ENCODE results near the gene ACER3. TPM values are rescaled to one million over a fixed set of nuclear protein-coding genes. Genes with fewer than 3 reads are reported as not detected.

ACER3 gene
- polyA plus RNA-seq, 1 donor from 2014 or later: 14.9 TPM

DNA sequence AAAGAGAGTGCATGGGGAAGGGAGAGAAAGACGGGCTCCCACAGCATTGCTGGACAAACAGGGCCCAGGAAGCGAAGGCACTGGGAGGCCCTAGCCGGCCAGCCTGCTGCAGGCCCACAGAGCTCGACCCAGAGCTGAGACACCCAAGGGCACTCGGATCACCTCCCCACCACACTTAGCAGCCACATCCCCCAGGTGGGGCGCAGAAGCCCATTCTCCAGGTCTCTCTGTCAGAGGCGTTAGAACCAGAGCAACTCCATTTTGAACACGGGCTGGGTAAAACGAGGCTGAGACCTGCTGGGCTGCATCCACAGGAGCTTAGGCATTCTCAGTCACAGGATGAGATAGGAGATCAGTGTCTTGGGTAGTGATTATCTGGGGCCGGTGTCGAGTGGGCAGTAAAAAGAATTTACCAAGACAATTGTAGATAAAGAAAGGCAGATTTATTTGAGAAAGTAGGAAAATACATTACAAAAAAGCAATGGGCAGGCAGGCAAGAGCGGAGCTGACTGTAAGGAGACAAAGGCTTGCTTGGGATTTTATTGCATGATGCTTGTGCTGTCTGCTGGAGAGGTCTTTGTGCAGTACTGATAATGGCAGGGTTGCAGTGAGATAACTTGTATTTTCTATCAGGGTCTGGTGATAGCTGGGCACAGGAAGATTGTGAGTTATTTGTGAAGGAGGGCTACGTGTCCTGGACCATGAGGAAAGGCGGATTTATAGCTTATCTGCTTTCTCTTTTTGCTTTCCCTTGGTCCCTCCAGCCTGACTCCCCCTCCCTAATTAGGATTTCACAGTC, 192.7 kb downstream of the ACER3 start:
- Histone ChIP-seq H3F3A (ENCODE audit: insufficient read depth, low read length, poor library complexity, severe bottlenecking) (no peaks in the 10 kb centered on the region), H3K27me3 (ENCODE audit: insufficient read depth, low read depth, low read length) (no peaks in the 10 kb centered on the region), H3K4me2 (ENCODE audit: low read length) (no peak overlapping the region), H3K27ac (ENCODE audit: low read length) (no peak overlapping the region), H3K9ac (ENCODE audit: low read length) (no peak overlapping the region), H3K4me3 (ENCODE audit: low read length) (no peak overlapping the region), H3K9me2 (ENCODE audit: insufficient read depth, low read length) (no peaks in the 10 kb centered on the region), H4K20me1 (ENCODE audit: insufficient read depth) (no peaks in the 10 kb centered on the region), H3K36me3 (ENCODE audit: insufficient read depth, low read length) (no peaks in the 10 kb centered on the region), H2AFZ (ENCODE audit: low read depth, low read length) (no peak overlapping the region), H3K9me3 (ENCODE audit: low read length) (no peaks in the 10 kb centered on the region), H3K79me2 (replicated peaks; ENCODE audit: insufficient read depth, low read length) (no peaks in the 10 kb centered on the region)
- no peak for TF ChIP-seq EP300 (conservative IDR thresholded peaks at IDR 0.05; ENCODE audit: poor library complexity, severe bottlenecking)
- TF ChIP-seq MXI1 (conservative IDR thresholded peaks at IDR 0.05; ENCODE audit: poor library complexity, severe bottlenecking): no peak
- TF ChIP-seq, protein P1, sequence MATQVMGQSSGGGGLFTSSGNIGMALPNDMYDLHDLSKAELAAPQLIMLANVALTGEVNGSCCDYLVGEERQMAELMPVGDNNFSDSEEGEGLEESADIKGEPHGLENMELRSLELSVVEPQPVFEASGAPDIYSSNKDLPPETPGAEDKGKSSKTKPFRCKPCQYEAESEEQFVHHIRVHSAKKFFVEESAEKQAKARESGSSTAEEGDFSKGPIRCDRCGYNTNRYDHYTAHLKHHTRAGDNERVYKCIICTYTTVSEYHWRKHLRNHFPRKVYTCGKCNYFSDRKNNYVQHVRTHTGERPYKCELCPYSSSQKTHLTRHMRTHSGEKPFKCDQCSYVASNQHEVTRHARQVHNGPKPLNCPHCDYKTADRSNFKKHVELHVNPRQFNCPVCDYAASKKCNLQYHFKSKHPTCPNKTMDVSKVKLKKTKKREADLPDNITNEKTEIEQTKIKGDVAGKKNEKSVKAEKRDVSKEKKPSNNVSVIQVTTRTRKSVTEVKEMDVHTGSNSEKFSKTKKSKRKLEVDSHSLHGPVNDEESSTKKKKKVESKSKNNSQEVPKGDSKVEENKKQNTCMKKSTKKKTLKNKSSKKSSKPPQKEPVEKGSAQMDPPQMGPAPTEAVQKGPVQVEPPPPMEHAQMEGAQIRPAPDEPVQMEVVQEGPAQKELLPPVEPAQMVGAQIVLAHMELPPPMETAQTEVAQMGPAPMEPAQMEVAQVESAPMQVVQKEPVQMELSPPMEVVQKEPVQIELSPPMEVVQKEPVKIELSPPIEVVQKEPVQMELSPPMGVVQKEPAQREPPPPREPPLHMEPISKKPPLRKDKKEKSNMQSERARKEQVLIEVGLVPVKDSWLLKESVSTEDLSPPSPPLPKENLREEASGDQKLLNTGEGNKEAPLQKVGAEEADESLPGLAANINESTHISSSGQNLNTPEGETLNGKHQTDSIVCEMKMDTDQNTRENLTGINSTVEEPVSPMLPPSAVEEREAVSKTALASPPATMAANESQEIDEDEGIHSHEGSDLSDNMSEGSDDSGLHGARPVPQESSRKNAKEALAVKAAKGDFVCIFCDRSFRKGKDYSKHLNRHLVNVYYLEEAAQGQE (IDR thresholded peaks at IDR 0.05; ENCODE audit: borderline replicate concordance): no peak
- no peak for TF ChIP-seq SMC3 (conservative IDR thresholded peaks at IDR 0.05; ENCODE audit: poor library complexity)
- TF ChIP-seq, protein P2, sequence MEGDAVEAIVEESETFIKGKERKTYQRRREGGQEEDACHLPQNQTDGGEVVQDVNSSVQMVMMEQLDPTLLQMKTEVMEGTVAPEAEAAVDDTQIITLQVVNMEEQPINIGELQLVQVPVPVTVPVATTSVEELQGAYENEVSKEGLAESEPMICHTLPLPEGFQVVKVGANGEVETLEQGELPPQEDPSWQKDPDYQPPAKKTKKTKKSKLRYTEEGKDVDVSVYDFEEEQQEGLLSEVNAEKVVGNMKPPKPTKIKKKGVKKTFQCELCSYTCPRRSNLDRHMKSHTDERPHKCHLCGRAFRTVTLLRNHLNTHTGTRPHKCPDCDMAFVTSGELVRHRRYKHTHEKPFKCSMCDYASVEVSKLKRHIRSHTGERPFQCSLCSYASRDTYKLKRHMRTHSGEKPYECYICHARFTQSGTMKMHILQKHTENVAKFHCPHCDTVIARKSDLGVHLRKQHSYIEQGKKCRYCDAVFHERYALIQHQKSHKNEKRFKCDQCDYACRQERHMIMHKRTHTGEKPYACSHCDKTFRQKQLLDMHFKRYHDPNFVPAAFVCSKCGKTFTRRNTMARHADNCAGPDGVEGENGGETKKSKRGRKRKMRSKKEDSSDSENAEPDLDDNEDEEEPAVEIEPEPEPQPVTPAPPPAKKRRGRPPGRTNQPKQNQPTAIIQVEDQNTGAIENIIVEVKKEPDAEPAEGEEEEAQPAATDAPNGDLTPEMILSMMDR (IDR thresholded peaks at IDR 0.05; ENCODE audit: poor library complexity, severe bottlenecking): no peak
- TF ChIP-seq EZH2 (IDR thresholded peaks at IDR 0.05; ENCODE audit: borderline replicate concordance, insufficient read depth, low read length, poor library complexity, severe bottlenecking): no peak
- no peak for TF ChIP-seq RAD21 (conservative IDR thresholded peaks at IDR 0.05)
- TF ChIP-seq TAF1 (IDR thresholded peaks at IDR 0.05; ENCODE audit: low read depth): no peak
- TF ChIP-seq POLR2AphosphoS5 (IDR thresholded peaks at IDR 0.05): no peak

DNA sequence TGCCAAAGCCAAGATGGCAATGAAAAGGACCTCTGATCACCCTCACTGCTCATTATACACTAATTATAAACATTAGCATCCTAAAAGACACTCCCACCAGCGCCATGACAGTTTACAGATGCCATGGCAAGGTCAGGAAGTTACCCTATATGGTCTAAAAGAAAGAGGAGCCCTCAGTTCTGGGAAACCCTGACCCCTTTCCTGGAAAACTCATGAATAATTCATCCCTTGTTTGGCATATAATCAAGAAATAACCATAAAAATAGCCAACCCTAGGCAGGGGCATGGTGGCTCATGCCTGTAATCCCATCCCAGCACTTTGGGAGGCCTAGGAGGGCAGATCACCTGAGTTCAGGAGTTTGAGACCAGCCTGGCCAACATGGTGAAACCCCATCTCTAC, 193.4 kb downstream of the ACER3 start:
- Histone ChIP-seq H3K36me3 (ENCODE audit: insufficient read depth, low read length) (no peaks in the 10 kb centered on the region), H3K4me2 (ENCODE audit: low read length) (no peak overlapping the region), H3K9ac (ENCODE audit: low read length) (no peak overlapping the region), H3K9me2 (ENCODE audit: insufficient read depth, low read length) (no peaks in the 10 kb centered on the region), H2AFZ (ENCODE audit: low read depth, low read length) (no peak overlapping the region), H3K27me3 (ENCODE audit: insufficient read depth, low read depth, low read length) (no peaks in the 10 kb centered on the region), H3F3A (ENCODE audit: insufficient read depth, low read length, poor library complexity, severe bottlenecking) (no peaks in the 10 kb centered on the region), H3K4me3 (ENCODE audit: low read length) (no peak overlapping the region), H3K9me3 (ENCODE audit: low read length) (no peaks in the 10 kb centered on the region), H3K79me2 (replicated peaks; ENCODE audit: insufficient read depth, low read length) (no peaks in the 10 kb centered on the region), H4K20me1 (ENCODE audit: insufficient read depth) (no peaks in the 10 kb centered on the region), H3K27ac (ENCODE audit: low read length) (no peak overlapping the region)
- no peak for TF ChIP-seq TAF1 (IDR thresholded peaks at IDR 0.05; ENCODE audit: low read depth)
- TF ChIP-seq MXI1 (conservative IDR thresholded peaks at IDR 0.05; ENCODE audit: poor library complexity, severe bottlenecking): no peak
- TF ChIP-seq SMC3 (conservative IDR thresholded peaks at IDR 0.05; ENCODE audit: poor library complexity): no peak
- TF ChIP-seq, protein P2 (IDR thresholded peaks at IDR 0.05; ENCODE audit: poor library complexity, severe bottlenecking): no peak
- no peak for TF ChIP-seq EZH2 (IDR thresholded peaks at IDR 0.05; ENCODE audit: borderline replicate concordance, insufficient read depth, low read length, poor library complexity, severe bottlenecking)
- TF ChIP-seq EP300 (conservative IDR thresholded peaks at IDR 0.05; ENCODE audit: poor library complexity, severe bottlenecking): no peak
- no peak for TF ChIP-seq POLR2AphosphoS5 (IDR thresholded peaks at IDR 0.05)
- no peak for TF ChIP-seq RAD21 (conservative IDR thresholded peaks at IDR 0.05)
- TF ChIP-seq, protein P1 (IDR thresholded peaks at IDR 0.05; ENCODE audit: borderline replicate concordance): no peak
